ENCODE results near the gene EMID1.

GRCh38 chr22:29243874-29244446 is 38.3 kb downstream of the EMID1 start:
- TF ChIP-seq GATA3 (IDR thresholded peaks at IDR 0.05; ENCODE audit: low read depth, low read length) (no peak), GATA2 (IDR thresholded peaks at IDR 0.05; ENCODE audit: low read depth, low read length) (no peak)

Data from SH-SY5Y (cell line).